SU-DHL-6 (cell line): ENCODE data around the gene SYNRG.

Experiments
- CTCF ChIP-seq: fragments of 200-600 bp; sonication (generic); IDR thresholded peaks from one replicate; pipeline ENCODE4 v1.5.1; 2017; ENCODE audit warnings: antibody characterized with exemption, mild to moderate bottlenecking, low read length, moderate library complexity; ENCODE audit not compliant: insufficient read depth, poor library complexity, severe bottlenecking
- EZH2phosphoT487 ChIP-seq: fragments of 200-600 bp; sonication (generic), shearing (Covaris generic); conservative IDR thresholded peaks from 2 replicates; pipeline ENCODE4 v1.6.1; 2018; ENCODE audit warnings: mild to moderate bottlenecking, antibody characterized with exemption, low read length, moderate library complexity, mixed read lengths

- TF ChIP-seq CTCF: no peak
- no peak for TF ChIP-seq EZH2phosphoT487
Observed at GRCh38 chr17:37530420-37530819, 78.8 kb downstream of the SYNRG start.
